Keratinocyte (primary cell): ENCODE results near the gene KLHL29. TPM values are rescaled to one million over a fixed set of nuclear protein-coding genes. Genes with fewer than 3 reads are reported as not detected.

Experiments
- DNase-seq: peaks from one replicate; pipeline ENCODE4 v3.0.0-alpha.2; 2011; ENCODE audit warnings: low read depth, missing footprints, low spot score
- FAIRE-seq: peaks from 2 replicates; lab custom pipeline; 2011; peaks lifted over from hg19 to GRCh38; lab: Jason Lieb, UNC
- H2AFZ ChIP-seq: 2 replicates; pipeline ENCODE4 v1.6.0; 2012; ENCODE audit warnings: low read length, control low read depth, inconsistent platforms; ENCODE audit not compliant: control insufficient read depth
- H3K27ac ChIP-seq: 2 replicates; pipeline ENCODE4 v1.5.1; 2011; ENCODE audit warnings: low read length; ENCODE audit not compliant: control insufficient read depth, insufficient read depth
- H3K27me3 ChIP-seq: 3 replicates; pipeline ENCODE4 v1.6.0; 2011; ENCODE audit warnings: low read length; ENCODE audit not compliant: control insufficient read depth, insufficient read depth; ENCODE audit errors: extremely low read depth
- H3K36me3 ChIP-seq, 2 experiments: 2 replicates in 1 of 2; 3 replicates in 1 of 2; pipeline ENCODE4 v1.5.1; 2011; ENCODE audit warnings: low read length in 2 of 2, mild to moderate bottlenecking in 1 of 2; ENCODE audit not compliant: control insufficient read depth in 2 of 2, insufficient read depth in 2 of 2; ENCODE audit errors: extremely low read depth in 1 of 2
- H3K4me1 ChIP-seq: 3 replicates; pipeline ENCODE4 v1.5.1; 2011; ENCODE audit warnings: low read length; ENCODE audit not compliant: control insufficient read depth, insufficient read depth; ENCODE audit errors: extremely low read depth
- H3K4me2 ChIP-seq: 3 replicates; pipeline ENCODE4 v1.6.0; 2011; ENCODE audit warnings: low read depth, low read length; ENCODE audit not compliant: control insufficient read depth, insufficient read depth; ENCODE audit errors: extremely low read depth
- H3K4me3 ChIP-seq, 3 experiments: fragments of 200-600 bp in 1 of 3; sonication (generic) in 1 of 3; 2 replicates in 2 of 3; 3 replicates in 1 of 3; pipeline ENCODE4 v1.5.1; 2011 to 2016; ENCODE audit warnings: low read length in 3 of 3, mild to moderate bottlenecking in 3 of 3, control low read depth in 2 of 3, inconsistent platforms in 1 of 3, low read depth in 1 of 3, mixed read lengths in 1 of 3, mixed run types in 1 of 3, moderate library complexity in 1 of 3; ENCODE audit not compliant: control insufficient read depth in 2 of 3, insufficient read depth in 2 of 3; ENCODE audit errors: extremely low read depth in 1 of 3
- H3K79me2 ChIP-seq: 2 replicates; pipeline ENCODE4 v1.6.0; 2012; ENCODE audit warnings: low read length; ENCODE audit not compliant: control insufficient read depth, insufficient read depth
- H3K9ac ChIP-seq: 3 replicates; pipeline ENCODE4 v1.6.0; 2011; ENCODE audit warnings: low read length; ENCODE audit not compliant: control insufficient read depth, insufficient read depth; ENCODE audit errors: extremely low read depth
- H3K9me1 ChIP-seq: 3 replicates; pipeline ENCODE4 v1.6.0; 2011; ENCODE audit warnings: low read length; ENCODE audit not compliant: control insufficient read depth, insufficient read depth; ENCODE audit errors: extremely low read depth
- H3K9me3 ChIP-seq: 2 replicates; pipeline ENCODE4 v1.5.1; 2012; ENCODE audit warnings: low read depth, low read length; ENCODE audit not compliant: control insufficient read depth
- H4K20me1 ChIP-seq: 3 replicates; pipeline ENCODE4 v1.6.0; 2011; ENCODE audit warnings: low read length; ENCODE audit not compliant: control insufficient read depth, insufficient read depth; ENCODE audit errors: extremely low read depth
- CTCF ChIP-seq, 3 experiments: IDR thresholded peaks in 1 of 3; conservative IDR thresholded peaks in 1 of 3; optimal IDR thresholded peaks in 1 of 3; 2 replicates in 2 of 3; 3 replicates in 1 of 3; pipeline versions ENCODE3 to v1.5.1; 2011; ENCODE audit warnings: low read length in 3 of 3, mild to moderate bottlenecking in 3 of 3, moderate library complexity in 2 of 3, control low read depth in 1 of 3, inconsistent platforms in 1 of 3; ENCODE audit not compliant: insufficient read depth in 2 of 3; ENCODE audit errors: extremely low read depth in 1 of 3
- EZH2 ChIP-seq: IDR thresholded peaks from one replicate; pipeline ENCODE4 v1.6.1; 2012; ENCODE audit warnings: inconsistent platforms, mild to moderate bottlenecking, low read length, moderate library complexity
- dilution Hi-C: fragments of 300-500 bp; cut with MboI; formaldehyde crosslinking; loops from one replicate; pipeline ENCODE4 v1.7.0; 2020; ENCODE audit warnings: low sequenced_read_pairs; ENCODE audit not compliant: extremely low pct_ligation_motif_present
- polyA plus RNA-seq, 5 experiments: library from polyadenylated mRNA; depleted of rRNA in 3 of 5; stranded (reverse) in 3 of 5; stranded (forward) in 1 of 5; unstranded in 1 of 5; fragments of >200 nt; gene quantifications; 1 replicate in 1 of 5; 2 replicates in 3 of 5; 3 replicates in 1 of 5; pipeline versions ENCODE4 v1.2.1 to v1.2.3, GENCODE V29; 2011 to 2012; ENCODE audit warnings: missing spikeins in 2 of 5, low read depth in 1 of 5, low replicate concordance in 1 of 5

KLHL29 gene
- polyA plus RNA-seq, 1 donor (not counting 4 experiments of a cell fraction or from before 2014, with no cell fraction given), result 4.7 TPM

- Histone ChIP-seq H3K9me1 (no peaks in the 10 kb centered on the region), H3K79me2 (peaks cover 14% of the 10 kb centered on the region), H4K20me1 (no peaks in the 10 kb centered on the region), H3K4me3 (peak overlapping the region in 1 of 3 experiments; percentile 3), H3K4me1 (peaks cover 28% of the 10 kb centered on the region), H3K4me2 (peak overlapping the region; percentile 60), H2AFZ (no peak overlapping the region), H3K36me3 (no peaks in the 10 kb centered on the region), H3K9me3 (no peaks in the 10 kb centered on the region), H3K9ac (peak overlapping the region; percentile 8), H3K27me3 (no peaks in the 10 kb centered on the region), H3K27ac (peak overlapping the region; percentile 72)
- peak; percentile 94 for DNase-seq
- dilution Hi-C loops, result no loop called here
- FAIRE-seq, result peak; percentile 80
- TF ChIP-seq EZH2 (no peak), CTCF (optimal IDR thresholded peaks at IDR 0.05 in 1 of 3, IDR thresholded peaks at IDR 0.05 in 1 of 3, conservative IDR thresholded peaks at IDR 0.05 in 1 of 3; ENCODE audit: extremely low read depth in 1 of 3, insufficient read depth in 2 of 3, low read length in 3 of 3) (no peak)
Observed at GRCh38 chr2:23411752-23412431, 26.9 kb downstream of the KLHL29 start.

GRCh38 chr2:23412556-23413155 is 27.7 kb downstream of the KLHL29 start:
- Histone ChIP-seq H3K27me3 (no peaks in the 10 kb centered on the region), H3K4me3 (no peak overlapping the region), H3K4me2 (peak overlapping the region; percentile 57), H2AFZ (no peak overlapping the region), H3K9me1 (no peaks in the 10 kb centered on the region), H3K9ac (peak overlapping the region; percentile 8), H3K4me1 (peaks cover 28% of the 10 kb centered on the region), H3K9me3 (no peaks in the 10 kb centered on the region), H3K79me2 (peaks cover 12% of the 10 kb centered on the region), H3K36me3 (peaks cover 0 to 2% of the 10 kb centered on the region in 2 experiments), H3K27ac (peak overlapping the region; percentile 62), H4K20me1 (no peaks in the 10 kb centered on the region)
- DNase-seq (peak; percentile 82), FAIRE-seq (peak; percentile 34)
- dilution Hi-C loops, result no loop called here
- TF ChIP-seq EZH2 (no peak), CTCF (optimal IDR thresholded peaks at IDR 0.05 in 1 of 3, IDR thresholded peaks at IDR 0.05 in 1 of 3, conservative IDR thresholded peaks at IDR 0.05 in 1 of 3; ENCODE audit: extremely low read depth in 1 of 3, insufficient read depth in 2 of 3, low read length in 3 of 3) (no peak)
